ENCODE data around the gene DCUN1D1.

Gene DCUN1D1

DNA sequence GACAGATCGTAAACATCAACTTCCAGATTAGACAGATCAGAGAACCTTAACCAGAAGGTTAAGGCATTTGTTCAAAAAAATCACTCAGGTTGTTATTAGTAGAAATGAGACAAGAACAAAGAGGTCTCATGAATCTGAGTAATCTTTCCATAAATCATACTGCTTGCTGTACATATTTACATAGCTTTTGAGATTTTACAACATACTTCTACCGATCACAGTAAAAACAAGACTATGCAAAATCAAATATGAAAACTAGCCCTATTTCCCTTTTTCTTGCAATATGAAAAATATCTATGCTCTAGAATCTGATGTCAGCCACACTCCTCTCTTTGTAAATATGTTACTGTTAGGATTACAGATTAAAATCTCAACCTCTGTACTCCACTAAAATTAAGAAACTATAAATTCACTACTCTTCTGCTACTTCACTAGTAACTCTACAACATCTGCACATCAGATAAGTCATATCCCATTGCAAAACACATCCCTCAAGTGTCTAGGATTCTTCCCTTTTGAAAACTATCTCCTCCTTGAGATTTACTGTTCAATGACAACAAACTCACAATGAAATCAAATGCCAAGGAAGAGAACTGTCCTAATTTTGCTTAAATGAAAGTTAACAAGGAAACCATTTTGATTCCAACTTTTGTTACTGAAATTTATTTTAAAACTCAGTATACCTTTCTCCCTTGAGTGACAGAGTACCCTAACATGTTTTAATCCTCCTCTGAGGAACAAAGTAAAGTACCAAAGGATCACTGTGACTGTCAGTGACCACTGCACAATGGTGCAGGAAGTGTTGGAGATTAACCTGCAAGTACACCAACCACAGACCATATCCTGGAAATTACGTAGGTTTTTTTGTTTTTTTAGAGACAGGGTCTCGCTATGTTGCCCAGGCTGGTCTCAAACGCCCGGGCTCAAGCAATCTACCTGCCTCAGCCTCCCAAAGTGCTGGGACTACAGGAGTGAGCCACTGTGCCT, 12.8 kb downstream of the DCUN1D1 start:
- DNase-seq (ENCODE audit: low read depth): no peak
- TF ChIP-seq, protein P1, sequence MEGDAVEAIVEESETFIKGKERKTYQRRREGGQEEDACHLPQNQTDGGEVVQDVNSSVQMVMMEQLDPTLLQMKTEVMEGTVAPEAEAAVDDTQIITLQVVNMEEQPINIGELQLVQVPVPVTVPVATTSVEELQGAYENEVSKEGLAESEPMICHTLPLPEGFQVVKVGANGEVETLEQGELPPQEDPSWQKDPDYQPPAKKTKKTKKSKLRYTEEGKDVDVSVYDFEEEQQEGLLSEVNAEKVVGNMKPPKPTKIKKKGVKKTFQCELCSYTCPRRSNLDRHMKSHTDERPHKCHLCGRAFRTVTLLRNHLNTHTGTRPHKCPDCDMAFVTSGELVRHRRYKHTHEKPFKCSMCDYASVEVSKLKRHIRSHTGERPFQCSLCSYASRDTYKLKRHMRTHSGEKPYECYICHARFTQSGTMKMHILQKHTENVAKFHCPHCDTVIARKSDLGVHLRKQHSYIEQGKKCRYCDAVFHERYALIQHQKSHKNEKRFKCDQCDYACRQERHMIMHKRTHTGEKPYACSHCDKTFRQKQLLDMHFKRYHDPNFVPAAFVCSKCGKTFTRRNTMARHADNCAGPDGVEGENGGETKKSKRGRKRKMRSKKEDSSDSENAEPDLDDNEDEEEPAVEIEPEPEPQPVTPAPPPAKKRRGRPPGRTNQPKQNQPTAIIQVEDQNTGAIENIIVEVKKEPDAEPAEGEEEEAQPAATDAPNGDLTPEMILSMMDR (conservative IDR thresholded peaks at IDR 0.05; ENCODE audit: low read depth, low read length): no peak

DNA sequence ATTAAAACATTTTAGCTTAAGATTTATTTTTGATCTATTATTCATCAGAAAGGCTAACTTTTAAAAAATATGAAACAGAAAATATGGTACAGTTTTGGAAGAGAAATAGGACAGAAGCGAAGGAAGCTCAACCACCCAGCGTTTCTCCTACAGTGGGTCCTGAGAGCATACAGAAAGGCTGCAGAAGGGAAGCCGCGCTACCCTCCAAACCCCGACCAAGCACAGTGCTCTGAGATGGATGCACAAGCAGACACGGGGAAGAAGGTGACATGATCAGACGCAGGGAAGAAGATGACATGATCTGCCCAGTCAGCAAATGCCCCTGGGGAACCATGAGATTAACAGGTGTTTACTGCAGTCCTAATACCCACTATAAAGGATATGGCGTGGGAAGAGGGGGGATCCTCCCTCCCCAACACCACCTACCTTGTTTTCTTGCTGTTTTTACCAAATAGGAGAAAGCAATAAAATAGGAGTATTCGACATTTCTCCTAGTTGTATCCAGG, 14.4 kb downstream of the DCUN1D1 start:
- TF ChIP-seq, protein P1 (conservative IDR thresholded peaks at IDR 0.05; ENCODE audit: low read depth, low read length): no peak
- H3K4me3 ChIP-seq (ENCODE audit: low read length): no peak overlapping the region
- no peak for DNase-seq (ENCODE audit: low read depth)

More for the DNA sequence above, 12.8 kb downstream of the DCUN1D1 start:
- H3K4me3 ChIP-seq (ENCODE audit: low read length): no peak overlapping the region

DNA sequence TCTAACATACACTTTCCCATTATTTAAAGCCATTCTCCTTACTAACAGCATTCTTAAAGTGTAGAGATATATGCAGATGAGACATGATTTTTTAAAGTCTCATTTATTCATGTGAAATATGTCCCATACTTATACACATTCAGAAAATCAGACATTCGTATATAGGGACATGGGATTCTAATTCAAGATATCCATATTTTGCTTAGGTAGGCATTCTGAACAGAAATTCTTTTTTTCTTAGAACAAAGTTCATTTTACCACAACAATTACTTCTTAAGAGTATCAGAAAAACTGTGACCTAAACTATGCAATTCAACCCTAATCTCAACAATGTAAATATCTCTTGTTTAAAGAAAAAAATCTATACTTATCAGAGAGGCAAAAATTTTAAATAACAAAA, 16.2 kb downstream of the DCUN1D1 start:
- no peak for DNase-seq (ENCODE audit: low read depth)
- TF ChIP-seq, protein P1 (conservative IDR thresholded peaks at IDR 0.05; ENCODE audit: low read depth, low read length): no peak
- no peak overlapping the region for H3K4me3 ChIP-seq (ENCODE audit: low read length)

DNA sequence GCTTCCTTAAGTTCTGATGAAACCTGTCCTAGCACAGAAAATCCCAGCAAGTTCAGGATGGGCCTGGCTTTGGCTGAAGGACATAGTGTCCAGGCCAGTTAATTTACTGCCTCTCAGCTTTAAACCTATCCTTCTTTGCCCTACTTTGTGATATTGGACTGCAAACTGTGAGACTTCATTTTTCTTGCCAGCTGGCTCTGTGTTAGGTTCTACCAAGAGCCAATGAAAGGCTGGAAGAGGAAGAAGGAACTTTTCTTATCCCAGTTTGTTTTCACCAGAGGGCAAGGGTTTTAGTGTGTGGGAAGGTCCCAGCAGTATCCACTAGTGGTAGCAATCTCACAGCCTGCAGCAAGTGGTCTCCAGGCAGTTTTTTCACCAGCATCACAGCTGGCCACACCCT, 18.2 kb downstream of the DCUN1D1 start:
- TF ChIP-seq, protein P1 (conservative IDR thresholded peaks at IDR 0.05; ENCODE audit: low read depth, low read length): no peak
- H3K4me3 ChIP-seq (ENCODE audit: low read length): no peak overlapping the region
- DNase-seq (ENCODE audit: low read depth): no peak

DNA sequence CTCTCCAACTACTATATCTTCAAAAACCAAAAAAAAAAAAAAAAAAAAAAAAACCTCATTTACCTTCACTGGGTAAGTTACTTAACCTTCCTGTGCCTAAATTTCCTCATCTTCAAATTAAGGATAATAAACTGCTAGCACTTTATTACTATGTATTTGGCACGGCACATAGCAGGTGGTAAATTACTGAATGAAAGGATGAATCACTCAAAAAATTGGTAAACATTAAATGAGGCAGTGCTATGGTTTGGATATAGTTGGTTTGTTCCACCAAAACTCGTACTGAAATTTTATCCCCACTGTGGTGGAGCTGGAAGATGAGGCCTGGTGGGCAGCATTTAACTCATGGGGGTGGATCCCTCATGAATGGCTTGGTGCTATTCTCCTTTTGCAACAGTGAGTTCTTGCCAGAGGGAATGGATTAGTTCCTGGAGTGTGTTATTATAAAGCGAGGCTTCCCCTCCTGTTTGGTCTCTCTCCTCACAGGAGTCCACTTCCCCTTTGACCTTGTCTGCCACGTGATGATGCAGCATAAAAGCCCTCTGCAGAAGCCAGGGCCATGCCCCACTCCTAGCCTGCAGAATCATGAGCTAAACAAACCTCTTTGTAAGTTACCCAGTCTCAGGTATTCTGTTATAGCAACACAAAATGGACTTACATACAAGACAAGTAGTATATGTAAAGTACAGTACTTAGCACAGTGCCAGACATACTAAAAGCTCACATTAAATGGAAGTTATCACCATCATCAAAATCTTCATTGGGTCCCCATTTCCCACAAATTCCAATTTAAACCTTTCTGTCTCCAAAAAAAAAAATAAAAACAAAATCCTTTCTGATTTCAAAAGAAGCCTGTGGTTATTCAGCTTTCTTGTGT, 20.6 kb downstream of the DCUN1D1 start:
- TF ChIP-seq, protein P1 (conservative IDR thresholded peaks at IDR 0.05; ENCODE audit: low read depth, low read length): no peak

DNA sequence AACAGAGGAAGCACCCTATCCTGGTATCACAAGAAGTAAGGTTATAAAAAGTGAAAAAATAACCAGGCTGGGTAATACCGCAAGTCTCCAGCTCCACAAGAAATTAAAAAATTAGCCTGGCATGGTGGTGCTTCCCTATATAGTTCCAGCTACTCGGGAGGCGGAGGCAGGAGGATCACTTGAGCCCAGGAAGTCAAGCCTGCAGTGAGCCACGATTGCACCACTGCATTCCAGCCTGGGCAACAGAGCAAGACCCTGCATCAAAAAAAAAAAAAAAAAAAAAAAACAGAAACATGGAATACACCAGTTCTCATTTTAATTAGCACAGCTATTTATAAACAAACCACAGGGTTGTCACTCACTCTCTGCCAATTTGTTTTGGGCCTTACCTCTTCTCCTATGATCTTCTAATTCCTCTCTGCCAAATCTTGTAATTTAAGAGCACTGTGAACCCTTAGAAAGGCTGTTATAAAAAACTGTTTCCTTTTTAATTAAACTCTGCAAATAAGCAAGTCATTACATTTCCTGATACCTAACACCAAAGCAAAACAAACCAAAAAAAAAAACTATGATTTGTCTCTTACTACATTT, 22.6 kb downstream of the DCUN1D1 start:
- DNase-seq (ENCODE audit: low read depth): no peak
- no peak overlapping the region for H3K4me3 ChIP-seq (ENCODE audit: low read length)
- TF ChIP-seq, protein P1 (conservative IDR thresholded peaks at IDR 0.05; ENCODE audit: low read depth, low read length): no peak

More for the DNA sequence above, 20.6 kb downstream of the DCUN1D1 start:
- DNase-seq (ENCODE audit: low read depth): no peak
- H3K4me3 ChIP-seq (ENCODE audit: low read length): no peak overlapping the region
